ENCODE data around the gene LRWD1.
A peak's percentile ranks its signal among the peaks of the same experiment; 100 is the strongest.
"Not testable (repeated sequence)": the region's sequence is repeated elsewhere in the genome, so short reads cannot be mapped to it uniquely, and the experiment has no call there.

LRWD1 gene

DNA sequence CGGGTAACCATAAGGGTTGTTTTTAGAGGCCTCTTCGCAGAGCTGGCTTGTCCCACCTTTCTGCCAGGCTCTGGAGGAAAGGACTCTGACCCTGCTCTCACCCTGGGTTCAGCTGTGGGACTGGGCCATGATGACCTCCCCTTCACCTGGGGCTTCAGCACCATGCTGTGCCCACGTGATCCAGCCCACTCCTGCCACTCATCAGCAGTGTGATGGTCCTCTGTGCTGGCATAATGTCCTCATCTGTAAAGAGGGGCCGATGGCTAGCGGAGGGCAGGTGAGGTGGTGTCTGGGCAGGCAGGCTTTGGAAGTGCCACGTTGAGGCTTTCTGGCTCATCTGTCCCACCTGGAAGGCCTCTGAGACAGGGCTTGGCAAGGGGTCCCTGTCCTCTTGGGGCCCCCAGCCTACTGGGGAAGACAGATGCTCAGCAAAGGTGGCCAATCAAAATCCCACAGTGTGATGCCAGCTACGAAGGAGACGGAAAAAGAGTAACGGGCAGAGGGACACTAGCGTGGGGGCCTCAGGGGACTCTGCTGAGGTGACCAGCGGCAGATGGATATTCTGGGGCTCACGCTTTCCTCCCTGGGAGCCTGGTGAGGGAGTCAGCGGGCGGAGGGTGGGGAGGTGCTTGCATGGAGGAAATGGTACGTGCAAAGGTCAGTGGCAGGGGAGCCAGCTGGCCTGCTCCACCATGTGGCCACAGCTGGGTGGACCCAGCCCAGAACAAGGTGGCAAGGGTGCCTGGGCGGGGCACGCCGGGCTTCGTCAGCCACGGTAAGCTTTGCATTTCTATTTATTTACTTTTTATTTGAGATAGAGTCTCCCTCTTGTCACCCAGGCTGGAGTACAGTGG, 5.4 kb downstream of the LRWD1 start:
- no peak overlapping the region for H3K4me3 Mint-ChIP-seq
- H3K27ac Mint-ChIP-seq: peak overlapping the region; percentile 45
- peaks cover 5% of the 10 kb centered on the region for H3K36me3 Mint-ChIP-seq (ENCODE audit: low read depth)
- H3K4me1 Mint-ChIP-seq (ENCODE audit: low read depth): peaks cover 9% of the 10 kb centered on the region
- H3K27me3 Mint-ChIP-seq (ENCODE audit: low read depth): no peaks in the 10 kb centered on the region
- H3K9me3 Mint-ChIP-seq: no peaks in the 10 kb centered on the region

DNA sequence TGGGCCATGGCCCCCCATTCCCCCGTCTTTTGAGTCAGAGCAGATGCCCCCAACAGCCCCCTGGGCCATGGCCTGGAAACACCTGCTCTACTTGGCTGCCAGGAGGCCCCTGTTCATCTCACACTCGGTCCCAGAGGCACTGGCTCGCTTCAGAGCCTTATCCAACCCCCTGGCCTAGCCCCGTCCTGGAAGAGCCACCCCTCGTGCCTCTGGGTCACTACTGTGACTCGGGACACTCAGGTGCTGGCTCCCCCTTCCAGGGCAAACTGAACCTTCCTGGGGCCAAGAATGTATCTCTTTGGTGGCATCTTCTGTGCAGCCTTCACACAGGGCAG, 7.0 kb downstream of the LRWD1 start:
- Mint-ChIP-seq H3K27ac (no peak overlapping the region), H3K27me3 (ENCODE audit: low read depth) (no peaks in the 10 kb centered on the region), H3K9me3 (no peaks in the 10 kb centered on the region), H3K4me3 (no peak overlapping the region), H3K4me1 (ENCODE audit: low read depth) (peaks cover 4% of the 10 kb centered on the region), H3K36me3 (ENCODE audit: low read depth) (peaks cover 3% of the 10 kb centered on the region)

DNA sequence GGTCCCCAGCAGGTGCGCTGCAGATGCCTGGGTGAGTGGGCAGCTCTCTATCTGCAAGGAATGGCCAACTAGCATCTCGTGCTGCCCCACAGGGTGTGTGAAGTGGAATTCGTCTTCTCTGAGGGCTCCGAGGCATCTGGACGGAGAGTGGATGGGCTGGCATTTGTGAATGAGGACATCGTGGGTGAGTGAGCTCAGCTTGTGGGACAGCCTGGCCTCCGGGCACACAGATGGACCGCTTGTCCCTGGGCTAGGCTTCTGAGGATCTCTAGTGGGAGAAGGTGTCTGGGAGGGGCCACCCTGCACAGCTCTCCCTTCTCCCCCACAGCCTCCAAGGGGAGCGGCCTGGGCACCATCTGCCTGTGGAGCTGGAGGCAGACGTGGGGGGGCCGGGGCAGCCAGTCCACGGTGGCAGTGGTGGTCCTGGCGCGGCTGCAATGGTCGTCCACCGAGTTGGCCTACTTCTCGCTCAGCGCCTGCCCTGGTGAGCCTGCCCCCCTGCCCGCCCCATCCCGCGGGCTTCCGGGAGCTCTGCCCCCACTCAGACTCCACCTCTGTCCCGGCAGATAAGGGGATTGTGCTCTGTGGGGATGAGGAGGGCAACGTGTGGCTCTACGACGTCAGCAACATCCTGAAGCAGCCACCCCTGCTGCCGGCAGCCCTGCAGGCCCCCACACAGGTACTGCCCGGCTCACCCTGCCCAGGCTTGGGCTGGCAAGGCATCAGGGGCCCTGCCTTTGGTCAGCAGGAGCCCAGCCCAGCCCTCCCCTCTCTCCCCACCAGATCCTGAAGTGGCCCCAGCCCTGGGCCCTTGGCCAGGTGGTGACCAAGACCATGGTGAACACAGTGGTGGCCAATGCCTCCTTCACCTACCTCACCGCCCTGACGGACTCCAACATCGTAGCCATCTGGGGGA, 7.6 kb downstream of the LRWD1 start:
- Mint-ChIP-seq H3K36me3 (ENCODE audit: low read depth) (peaks cover 3% of the 10 kb centered on the region), H3K27me3 (ENCODE audit: low read depth) (no peaks in the 10 kb centered on the region), H3K27ac (no peak overlapping the region), H3K4me1 (ENCODE audit: low read depth) (no peaks in the 10 kb centered on the region), H3K9me3 (no peaks in the 10 kb centered on the region), H3K4me3 (no peak overlapping the region)

DNA sequence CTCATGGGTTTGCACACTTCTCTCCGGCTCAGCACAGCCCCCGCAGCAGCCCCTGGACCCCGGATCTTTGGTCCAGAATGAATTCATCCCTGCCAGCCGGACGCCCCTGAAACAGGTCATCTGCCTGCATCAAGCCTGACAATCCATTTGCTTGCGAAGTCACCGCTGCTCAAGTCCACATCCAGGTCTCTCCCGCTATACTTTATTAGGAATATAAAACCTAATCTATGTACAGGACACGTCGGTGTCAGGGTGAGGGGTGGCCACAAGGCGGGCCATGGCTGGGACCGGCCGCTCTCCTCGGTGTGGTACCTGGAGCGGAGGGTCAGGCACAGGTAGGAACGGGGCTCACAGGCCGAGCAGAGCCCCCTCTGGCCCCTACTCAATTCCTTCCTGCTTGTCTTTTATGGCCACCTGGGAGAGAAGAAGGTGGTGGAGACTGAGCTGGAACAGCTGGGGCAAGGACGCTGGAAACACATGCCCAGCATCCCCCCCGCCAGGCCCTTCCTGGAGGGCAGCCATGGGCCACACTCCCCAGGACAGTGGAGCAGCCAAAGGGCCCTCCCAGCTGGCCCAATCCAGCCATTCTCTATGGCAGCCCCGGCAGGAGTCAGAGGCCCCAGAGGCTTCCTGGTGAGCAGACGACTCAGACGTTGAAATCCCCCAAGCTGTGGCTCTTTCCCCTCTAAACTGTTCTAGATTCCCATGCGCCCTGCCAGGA, 8.6 kb downstream of the LRWD1 start:
- peaks cover 3% of the 10 kb centered on the region for H3K36me3 Mint-ChIP-seq (ENCODE audit: low read depth)
- no peak overlapping the region for H3K4me3 Mint-ChIP-seq
- H3K27me3 Mint-ChIP-seq (ENCODE audit: low read depth): no peaks in the 10 kb centered on the region
- H3K27ac Mint-ChIP-seq: no peak overlapping the region
- no peaks in the 10 kb centered on the region for H3K9me3 Mint-ChIP-seq
- no peaks in the 10 kb centered on the region for H3K4me1 Mint-ChIP-seq (ENCODE audit: low read depth)

DNA sequence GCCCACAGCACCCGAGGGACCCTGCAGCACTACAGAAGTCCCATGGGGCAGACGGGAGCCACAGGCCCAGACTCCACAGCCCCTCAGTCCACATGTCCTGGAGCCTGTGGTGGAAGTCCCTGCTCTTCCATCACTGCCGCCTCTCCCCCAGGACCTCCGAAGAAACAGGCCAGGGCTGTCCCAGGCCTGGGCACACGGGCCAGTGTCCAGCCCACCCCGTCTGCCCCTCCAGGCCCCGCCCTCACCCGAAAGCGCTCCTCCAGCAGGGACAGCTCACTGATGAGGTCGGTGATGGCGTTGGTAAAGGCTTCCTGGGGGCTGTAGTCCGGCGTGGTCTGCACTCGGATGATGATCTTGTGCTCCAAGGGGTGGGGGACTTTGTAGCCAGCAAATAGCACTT, 9.3 kb downstream of the LRWD1 start:
- H3K4me3 Mint-ChIP-seq; H3K36me3 Mint-ChIP-seq (ENCODE audit: low read depth); H3K27me3 Mint-ChIP-seq (ENCODE audit: low read depth); H3K27ac Mint-ChIP-seq; H3K4me1 Mint-ChIP-seq (ENCODE audit: low read depth); H3K9me3 Mint-ChIP-seq: not testable (repeated sequence)

DNA sequence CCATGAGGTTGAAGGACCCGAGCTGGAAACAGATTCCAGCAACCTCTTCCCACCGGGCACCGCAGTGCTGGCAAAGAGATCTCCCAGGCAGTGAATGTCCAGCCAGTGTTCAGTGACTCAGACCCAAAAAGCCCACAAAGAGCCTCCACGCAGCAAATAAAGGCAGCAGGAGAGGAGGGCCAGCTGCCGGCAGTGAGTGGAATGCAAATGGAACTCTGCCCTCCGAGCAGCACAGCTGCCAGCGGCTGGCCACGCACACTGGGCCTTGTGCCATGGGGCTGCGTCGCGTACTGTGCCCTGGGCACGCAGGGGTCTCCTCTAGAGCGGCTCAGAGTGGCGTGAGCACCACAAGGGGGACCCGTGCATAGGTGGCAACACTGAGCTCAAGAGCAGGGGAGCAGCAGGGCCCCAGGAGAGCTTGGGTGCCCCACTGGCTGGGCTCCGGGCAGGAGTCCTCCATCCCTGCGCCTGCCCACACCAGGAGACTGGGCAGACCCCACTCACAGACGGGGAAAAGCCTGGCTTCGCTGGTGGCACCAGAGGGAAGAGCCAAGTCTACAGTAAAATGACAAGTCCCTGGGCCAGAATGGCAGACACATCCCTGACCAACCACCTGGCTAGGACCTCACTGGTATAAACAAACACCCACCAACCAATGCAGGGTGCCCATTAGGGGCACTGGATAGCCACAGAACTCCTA, 10.1 kb downstream of the LRWD1 start:
- not testable (repeated sequence) for H3K9me3 Mint-ChIP-seq; H3K36me3 Mint-ChIP-seq (ENCODE audit: low read depth); H3K4me3 Mint-ChIP-seq; H3K4me1 Mint-ChIP-seq (ENCODE audit: low read depth); H3K27ac Mint-ChIP-seq; H3K27me3 Mint-ChIP-seq (ENCODE audit: low read depth)

DNA sequence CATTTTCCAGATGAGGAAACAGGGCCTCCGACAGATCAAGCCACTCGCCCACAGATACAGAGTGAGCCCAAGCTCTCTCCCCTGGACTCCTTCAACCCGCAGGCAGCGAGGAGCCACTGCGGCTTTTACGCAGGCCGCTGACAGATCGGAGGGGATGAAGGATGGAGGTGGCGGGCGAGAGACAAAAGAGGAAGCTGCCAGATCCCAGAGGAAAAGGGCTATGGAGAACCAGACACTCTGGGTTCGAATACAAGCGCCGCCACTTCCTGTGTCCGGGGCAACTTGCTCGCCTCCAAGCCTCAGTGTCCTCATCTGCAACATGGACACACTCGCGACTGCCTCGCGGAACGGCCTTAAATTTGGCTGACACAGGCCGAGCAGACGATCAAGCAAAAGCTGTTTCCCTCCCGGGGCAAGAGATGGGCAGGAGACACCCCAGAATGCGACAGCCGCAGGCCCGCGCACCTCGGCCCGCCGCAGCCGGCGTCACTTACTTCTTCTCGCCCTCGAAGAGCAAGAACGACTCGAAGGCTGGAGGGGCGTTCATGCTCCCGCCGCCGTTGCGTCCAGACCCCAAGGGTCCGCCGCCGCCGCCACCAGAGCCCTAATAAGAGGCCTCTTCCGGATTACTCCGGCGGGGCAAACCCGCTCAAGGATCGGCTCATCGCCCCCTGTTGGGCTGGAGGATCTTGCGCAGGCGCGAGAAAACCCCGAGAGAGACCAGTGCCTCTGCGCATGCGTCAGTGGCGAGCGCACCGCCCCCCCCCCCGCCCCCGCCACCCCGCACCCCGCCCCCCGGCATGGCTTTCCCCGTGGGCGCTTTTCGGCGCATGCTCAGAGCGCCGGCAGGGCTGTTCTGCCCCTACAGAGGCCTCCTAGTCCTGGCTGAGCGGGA, 13.8 kb downstream of the LRWD1 start, which contains the start of gene POLR2J:
POLR2J (minus strand) TSS at position 609 of the 895 bp plus-strand sequence; CDS start at position 547, 62 bp downstream.
- Mint-ChIP-seq H3K27ac (peak within 1 kb of the TSS; percentile 70), H3K4me3 (peak within 1 kb of the TSS; percentile 83)
- H3K4me1 Mint-ChIP-seq (ENCODE audit: low read depth); H3K9me3 Mint-ChIP-seq; H3K27me3 Mint-ChIP-seq (ENCODE audit: low read depth); H3K36me3 Mint-ChIP-seq (ENCODE audit: low read depth): not testable (repeated sequence)

DNA sequence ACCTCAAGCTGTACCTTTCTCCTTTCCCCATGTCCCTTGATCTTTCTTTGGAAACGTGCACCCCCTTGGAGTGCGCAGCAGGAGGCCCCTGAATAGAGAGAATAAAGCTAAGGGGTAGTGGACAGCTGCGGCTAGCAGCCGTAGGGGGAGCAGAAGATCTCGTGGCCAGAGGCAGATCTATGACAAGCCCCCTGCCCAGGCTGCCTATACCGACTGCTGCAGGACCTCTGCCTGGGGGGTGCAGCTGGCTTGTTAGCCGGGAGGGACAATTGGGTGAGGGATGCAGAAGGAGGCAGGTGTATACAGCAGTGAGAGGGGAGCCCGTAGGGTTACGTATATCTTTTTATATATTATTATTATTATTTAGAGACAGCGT, 14.4 kb downstream of the LRWD1 start:
- H3K27ac Mint-ChIP-seq; H3K27me3 Mint-ChIP-seq (ENCODE audit: low read depth); H3K4me3 Mint-ChIP-seq; H3K4me1 Mint-ChIP-seq (ENCODE audit: low read depth); H3K9me3 Mint-ChIP-seq; H3K36me3 Mint-ChIP-seq (ENCODE audit: low read depth): not testable (repeated sequence)

DNA sequence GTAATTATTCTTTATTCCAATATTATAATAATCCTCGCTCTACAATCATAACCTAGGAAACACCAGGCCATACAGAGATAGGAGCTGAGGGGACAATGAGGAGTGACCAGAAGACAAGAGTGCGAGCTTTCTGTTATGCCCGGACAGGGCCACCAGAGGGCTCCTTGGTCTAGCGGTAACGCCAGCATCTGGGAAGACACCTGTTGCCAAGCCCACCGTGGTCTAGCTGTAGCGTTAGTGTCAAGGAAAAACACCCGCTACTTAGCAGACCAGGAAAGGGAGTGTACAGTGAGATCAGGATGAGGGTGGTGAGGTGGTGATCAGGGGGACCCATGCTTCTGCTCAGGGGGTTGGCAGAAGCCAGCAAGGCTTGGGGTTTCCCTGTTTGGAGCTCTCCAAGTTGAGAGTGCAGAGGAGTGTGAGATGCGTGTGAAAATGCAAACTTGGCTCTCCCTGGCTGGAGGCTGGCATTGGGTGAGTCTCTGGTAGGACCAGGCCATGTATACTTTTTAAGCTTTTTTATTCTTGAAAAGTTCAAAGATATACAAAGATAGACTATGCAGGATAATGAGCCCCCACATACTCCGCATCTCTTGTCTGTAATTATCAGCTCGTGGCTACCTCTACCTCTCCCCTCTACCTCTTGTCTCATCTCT, 15.3 kb downstream of the LRWD1 start:
- H3K4me1 Mint-ChIP-seq (ENCODE audit: low read depth); H3K4me3 Mint-ChIP-seq; H3K36me3 Mint-ChIP-seq (ENCODE audit: low read depth); H3K27me3 Mint-ChIP-seq (ENCODE audit: low read depth); H3K9me3 Mint-ChIP-seq; H3K27ac Mint-ChIP-seq: not testable (repeated sequence)

DNA sequence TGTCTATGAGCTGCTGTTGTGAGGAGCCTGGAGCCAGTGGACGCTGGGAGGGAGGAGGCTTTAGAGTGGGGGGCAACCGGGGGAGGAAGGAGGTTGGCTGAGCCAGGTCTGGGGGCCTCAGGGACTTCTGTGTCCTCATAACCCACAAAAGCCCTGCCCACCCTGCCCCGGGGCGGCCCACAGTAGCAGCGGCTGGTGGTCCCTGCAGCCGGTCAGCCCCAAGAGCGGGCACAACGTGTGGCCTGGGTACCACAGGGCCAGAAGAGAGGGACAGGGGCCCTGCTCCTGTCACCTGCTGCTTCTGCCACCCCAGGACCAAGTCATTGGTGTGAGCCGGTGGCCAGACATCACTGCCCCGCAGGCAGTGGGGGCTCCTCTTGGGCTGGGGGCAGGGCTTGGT, 17.2 kb downstream of the LRWD1 start:
- not testable (repeated sequence) for H3K27me3 Mint-ChIP-seq (ENCODE audit: low read depth); H3K9me3 Mint-ChIP-seq; H3K36me3 Mint-ChIP-seq (ENCODE audit: low read depth); H3K27ac Mint-ChIP-seq; H3K4me3 Mint-ChIP-seq; H3K4me1 Mint-ChIP-seq (ENCODE audit: low read depth)

DNA sequence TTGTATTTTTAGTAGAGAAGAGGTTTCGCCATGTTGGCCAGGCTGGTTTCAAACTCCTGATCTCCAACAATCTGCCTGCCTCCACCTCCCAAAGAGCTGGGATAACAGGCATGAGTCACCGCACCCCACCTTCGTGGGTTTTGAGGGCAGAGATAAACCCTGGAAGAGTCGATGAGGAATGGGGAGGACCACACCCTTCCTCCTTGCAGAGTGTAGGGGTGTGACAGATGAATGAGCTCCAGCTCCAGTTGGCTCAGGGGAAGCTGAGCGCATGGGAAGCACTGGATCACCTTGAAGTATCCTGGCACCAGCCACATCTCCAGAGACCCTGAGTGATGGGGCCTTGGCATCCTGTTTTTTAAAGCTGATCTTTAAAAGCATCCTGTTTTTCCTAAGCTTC, 19.5 kb downstream of the LRWD1 start:
- not testable (repeated sequence) for H3K36me3 Mint-ChIP-seq (ENCODE audit: low read depth); H3K4me3 Mint-ChIP-seq; H3K4me1 Mint-ChIP-seq (ENCODE audit: low read depth); H3K27me3 Mint-ChIP-seq (ENCODE audit: low read depth); H3K27ac Mint-ChIP-seq; H3K9me3 Mint-ChIP-seq

DNA sequence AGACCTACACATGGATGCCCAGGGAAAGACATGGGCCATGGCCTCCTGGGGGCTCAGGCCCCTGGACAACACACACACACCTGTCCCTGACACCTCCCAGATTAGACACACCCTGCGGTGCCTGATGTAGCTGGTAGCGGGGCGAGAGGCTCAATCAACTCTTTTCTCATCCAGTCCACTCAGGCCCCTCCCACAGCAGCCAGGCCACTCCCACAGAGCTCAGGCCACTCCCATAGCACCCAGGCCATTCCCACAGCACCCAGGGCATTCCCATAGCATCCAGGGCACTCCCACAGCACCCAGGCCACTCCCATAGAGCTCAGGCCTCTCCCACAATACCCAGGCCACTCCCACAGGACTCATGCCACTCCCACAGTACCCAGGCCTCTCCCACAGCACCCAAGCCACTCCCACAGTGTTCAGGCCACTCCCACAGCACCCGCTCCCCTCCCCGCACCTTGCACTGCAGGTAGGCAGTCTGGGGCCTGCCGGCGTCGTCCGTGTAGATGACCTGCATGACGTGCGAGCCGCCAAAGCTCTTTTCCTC, 25.8 kb downstream of the LRWD1 start:
- not testable (repeated sequence) for H3K4me3 Mint-ChIP-seq; H3K36me3 Mint-ChIP-seq (ENCODE audit: low read depth); H3K9me3 Mint-ChIP-seq; H3K27me3 Mint-ChIP-seq (ENCODE audit: low read depth); H3K27ac Mint-ChIP-seq; H3K4me1 Mint-ChIP-seq (ENCODE audit: low read depth)

Measured in T-helper 1 cell treated with Interleukin-12 subunit alpha and Interleukin-12 subunit beta and Interleukin-4 antibody, amounts not matched to agents 30 μg/mL and 1 μg/mL, for 36 hours (primary cell).